Iris pigment epithelial cell (primary cell): ENCODE measurements around the gene HS3ST3B1.

Experiments
- DNase-seq: peaks from one replicate; pipeline ENCODE4 v3.0.0-alpha.2; 2011; ENCODE audit warnings: low read depth

HS3ST3B1 gene

DNA sequence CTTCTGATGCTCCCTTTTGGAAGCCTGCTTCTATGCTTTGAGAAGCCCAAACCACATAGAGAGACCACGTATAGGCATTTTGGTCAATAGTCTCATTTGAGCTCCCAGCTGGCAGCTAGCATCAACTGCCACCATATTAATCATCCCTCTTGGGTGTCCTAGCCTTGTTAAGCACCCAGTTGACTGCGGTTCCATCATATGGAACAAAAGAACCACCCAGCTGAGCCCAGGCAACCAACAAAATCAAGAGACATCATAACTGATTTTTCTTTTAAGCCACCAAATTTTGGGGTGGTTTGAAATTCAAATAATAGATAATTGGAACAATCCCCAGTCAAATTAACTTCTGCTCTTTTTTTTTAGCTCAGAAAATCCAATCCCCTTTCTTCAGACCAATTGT lies 53.9 kb downstream of the HS3ST3B1 start:
- DNase-seq: no peak

DNA sequence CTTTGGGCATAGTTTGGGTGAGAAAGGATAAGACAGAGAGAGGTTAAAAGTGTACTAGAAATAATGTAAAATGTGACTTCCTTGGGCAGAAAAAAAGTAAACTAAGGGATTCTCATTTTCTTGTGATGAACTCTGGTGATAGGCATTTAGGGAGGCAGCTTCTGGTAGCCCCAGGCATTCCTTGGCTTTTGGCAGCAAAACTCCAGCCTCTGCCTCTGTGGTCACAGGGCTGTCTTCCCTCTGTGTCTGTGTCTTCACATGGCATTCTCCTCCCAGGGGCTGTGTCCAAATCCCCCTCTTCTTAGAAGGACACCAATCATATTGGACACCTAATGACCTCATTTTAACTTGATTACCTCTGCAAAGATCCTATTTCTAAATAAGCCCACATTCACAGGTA lies 54.7 kb downstream of the HS3ST3B1 start:
- no peak for DNase-seq

GRCh38 chr17:14359163-14360020 lies 58.5 kb downstream of the HS3ST3B1 start:
- DNase-seq: no peak

DNA sequence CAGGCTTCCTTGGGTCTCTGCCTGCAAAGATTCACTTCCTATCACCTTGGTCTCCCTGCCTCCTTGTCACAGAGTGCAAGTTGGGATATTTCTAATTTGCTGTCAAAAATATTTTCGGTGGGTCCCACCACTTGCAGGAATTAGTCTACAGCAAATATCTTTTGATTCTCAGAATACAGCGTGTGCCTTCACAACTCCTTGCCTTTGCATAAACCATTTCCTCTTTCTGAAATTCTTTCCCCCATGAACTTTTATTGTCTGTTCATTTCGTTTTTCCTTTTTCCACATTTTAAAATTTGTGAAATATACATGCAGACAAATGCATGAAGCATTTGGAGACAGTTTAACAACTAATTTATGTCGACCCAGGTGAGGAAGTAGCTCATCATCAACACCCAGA lies 60.0 kb downstream of the HS3ST3B1 start:
- DNase-seq: no peak

GRCh38 chr17:14361470-14361869 lies 60.6 kb downstream of the HS3ST3B1 start:
- DNase-seq: no peak

DNA sequence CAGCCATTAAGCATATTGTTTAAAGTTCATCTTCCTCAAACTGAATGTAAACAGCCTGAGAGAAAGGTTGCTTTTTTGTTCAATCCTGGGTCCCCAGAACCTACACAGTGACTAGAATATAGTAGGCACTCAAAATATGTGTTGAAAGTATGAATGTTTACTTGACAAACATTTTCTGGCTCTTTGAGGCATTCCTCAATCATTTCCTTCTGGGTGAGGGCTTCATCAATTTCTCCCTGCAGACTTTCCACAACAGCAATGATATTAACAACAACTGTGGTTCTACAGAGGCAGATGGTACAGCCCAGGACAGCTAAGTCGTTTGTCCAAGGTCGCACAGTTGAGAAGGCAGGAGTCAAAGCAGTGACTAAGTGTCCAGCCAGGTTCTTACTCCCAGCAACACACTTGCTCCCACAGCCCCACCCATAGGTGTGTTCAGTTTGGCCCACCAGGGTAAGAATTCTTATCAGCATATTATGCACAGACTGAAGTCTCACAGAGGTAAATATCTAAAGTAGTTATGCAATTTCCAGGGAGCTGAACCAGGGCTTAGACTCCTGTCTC lies 61.1 kb downstream of the HS3ST3B1 start:
- DNase-seq: no peak

DNA sequence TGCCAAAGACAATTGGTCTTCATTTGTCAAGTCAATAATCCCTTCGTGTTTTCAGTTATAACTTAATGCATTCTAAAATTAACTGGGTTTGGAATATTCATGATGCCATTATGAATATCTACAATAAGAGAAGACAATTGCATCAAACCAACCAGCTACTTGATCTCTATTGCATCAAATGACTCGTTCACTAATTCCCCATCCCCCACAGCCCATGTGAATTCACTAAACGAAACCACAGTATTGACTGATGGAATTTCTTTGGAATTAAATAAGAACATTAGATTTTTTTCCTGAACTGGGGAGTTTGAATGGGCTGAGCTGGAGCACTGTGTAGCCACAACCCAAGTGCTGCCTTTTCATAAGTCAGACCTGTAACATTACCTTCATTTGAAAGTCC lies 65.3 kb downstream of the HS3ST3B1 start:
- DNase-seq: no peak

- no peak for DNase-seq
Observed at GRCh38 chr17:14372461-14372860, 71.6 kb downstream of the HS3ST3B1 start.

DNA sequence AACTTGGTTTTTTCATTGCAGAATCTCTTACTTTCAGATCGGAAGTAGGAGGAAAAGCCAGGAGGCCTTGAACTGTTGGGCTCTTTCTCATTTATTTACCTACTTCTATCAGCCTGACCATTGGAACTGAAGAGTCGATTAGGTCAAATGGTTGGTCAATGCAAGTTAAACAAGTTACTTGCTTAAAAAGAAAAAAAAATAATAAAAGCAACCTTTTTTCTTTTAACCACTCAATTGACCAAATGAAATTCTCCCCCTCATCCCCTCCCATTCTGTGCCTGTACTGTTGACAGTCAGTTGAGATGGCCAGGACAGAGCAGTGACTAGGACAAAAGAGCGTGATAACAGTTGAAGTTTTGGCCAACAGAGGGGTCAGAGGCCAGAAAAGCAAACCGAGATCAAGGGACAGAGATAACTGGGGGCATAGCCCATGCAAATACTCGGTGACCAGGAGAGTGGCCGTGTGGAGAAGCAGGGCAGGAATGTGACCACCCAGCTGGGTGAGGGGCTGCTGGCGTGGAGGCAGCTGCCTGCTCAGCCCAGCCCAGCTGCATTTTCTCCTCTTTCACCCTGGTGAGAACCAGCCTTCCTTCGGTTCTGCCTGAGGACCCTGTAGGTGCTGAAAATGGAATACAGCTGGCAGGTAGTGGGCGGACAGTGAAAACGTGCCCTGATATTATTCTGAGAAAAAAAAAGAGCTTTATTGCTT lies 72.2 kb downstream of the HS3ST3B1 start:
- DNase-seq: no peak

DNA sequence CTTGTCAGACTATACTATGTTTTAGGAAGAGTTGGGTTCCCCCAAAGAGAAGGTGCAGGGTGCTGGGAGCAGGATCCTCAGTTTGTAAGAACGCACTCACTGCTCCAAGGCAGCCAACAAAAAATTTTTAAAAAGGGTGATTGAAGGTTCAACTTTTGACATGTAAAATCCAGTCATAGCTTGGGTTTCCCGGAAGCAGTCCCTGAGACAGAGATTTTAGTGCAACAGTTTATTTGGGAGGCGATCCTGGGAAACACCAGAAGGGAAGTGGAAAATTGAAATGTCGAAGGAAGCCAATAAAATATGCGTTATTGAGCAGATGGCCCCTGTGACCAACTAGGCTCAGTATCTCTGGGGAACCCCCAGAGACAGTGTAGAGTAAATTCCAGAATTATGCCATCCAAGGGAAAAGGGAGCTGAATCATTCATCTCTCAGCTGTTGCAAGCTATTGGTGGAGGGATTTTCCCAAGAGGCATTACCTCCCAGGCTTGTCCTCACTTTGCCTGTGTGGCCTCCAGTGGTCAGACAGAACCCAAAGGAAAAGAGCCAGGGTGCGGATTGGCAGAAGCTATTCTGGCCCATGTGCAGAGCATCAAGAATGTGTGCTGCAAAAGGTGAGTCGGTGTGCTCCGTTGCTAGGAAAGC lies 72.9 kb downstream of the HS3ST3B1 start:
- peak; percentile 69 for DNase-seq

- DNase-seq: no peak
Observed at GRCh38 chr17:14374268-14374667, 73.4 kb downstream of the HS3ST3B1 start.

DNA sequence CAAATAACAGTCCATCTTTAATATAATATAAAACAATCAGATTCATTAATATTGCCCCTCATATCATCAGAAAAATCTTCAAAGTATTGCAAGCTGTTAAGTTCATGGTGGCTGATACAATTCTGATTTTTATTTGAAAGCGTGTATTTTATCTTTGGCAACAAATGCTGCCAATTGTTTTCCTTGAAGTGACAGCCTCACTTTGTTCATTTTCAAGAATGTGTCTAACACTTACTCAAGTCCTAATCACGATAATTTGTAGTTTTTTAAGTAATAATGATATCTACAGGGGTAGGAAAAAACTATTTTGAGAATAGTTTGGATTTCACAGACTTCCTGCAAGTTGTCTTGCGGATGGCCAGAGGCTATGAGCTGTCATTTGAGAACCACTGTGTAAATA lies 75.8 kb downstream of the HS3ST3B1 start:
- no peak for DNase-seq

- no peak for DNase-seq
Observed at GRCh38 chr17:14381606-14382005, 80.7 kb downstream of the HS3ST3B1 start.

GRCh38 chr17:14387036-14387435 lies 86.2 kb downstream of the HS3ST3B1 start:
- no peak for DNase-seq

DNA sequence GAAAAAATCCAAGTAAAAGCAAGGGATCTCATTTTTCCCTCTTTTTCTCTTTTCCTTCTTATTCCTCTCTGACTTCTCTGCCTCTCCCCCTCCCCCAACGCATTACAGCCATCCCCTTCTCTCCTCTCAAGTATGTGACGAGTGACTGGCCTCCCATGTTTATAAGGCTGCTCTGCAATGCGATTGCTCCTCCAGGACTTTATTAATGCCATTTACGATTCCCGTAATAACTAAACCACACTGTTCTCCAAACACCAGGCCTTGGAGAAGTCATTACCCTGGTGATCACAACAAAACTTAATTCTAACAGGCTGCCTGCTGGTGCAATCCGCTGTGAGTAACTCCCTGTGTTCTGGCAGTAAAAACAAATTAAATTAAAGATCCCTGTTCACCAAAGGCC lies 88.8 kb downstream of the HS3ST3B1 start:
- DNase-seq: no peak

DNA sequence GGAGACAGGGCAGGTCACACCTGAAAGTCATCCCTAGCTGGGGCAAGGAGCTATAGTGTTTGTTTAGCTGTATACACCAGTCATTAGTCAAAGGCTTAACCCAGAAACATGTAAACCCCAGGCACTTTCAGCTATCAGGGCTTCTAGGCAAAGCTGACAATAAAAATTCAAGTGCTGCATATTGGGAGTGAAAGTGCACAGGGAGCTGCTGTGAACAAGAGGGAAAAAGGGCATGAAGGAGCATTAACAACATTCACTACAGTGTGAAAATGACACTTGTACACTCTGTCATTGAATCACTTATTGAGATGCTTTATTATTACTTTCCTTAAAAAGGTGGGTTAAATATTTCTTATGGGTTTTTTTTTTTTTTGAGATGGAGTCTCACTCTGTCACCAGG lies 92.8 kb downstream of the HS3ST3B1 start:
- no peak for DNase-seq

DNA sequence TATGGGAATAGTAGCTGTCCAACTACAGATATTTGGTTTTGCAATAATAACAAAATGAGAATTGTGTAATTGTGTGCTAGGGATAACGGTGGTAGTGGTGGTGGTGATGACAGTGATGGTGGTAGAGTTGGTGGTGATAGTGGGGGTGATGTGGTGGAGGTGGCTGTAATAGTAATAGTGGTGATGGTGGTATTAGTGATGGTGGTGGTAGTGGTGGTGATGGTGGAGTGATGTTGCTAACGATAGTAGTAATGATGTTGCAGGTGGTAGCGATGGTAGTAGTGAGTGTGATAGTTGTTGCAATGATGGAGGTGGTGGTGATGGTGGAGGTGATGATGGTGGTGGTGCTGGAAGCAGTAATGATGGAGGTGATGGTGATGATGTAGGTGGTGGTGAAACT lies 94.4 kb downstream of the HS3ST3B1 start:
- DNase-seq: no peak

- DNase-seq: peak; percentile 46
Observed at GRCh38 chr17:14396547-14396946, 95.7 kb downstream of the HS3ST3B1 start.

GRCh38 chr17:14398766-14399165 lies 97.9 kb downstream of the HS3ST3B1 start:
- no peak for DNase-seq
